ENCODE results near the gene KIF26B.

Gene KIF26B

GRCh38 chr1:245481261-245481660, 326.5 kb downstream of the KIF26B start:
- no peak for DNase-seq

- DNase-seq = no peak
These were observed 328.5 kb downstream of the KIF26B start for GRCh38 chr1:245483247-245483646.

GRCh38 chr1:245484176-245484575, 329.4 kb downstream of the KIF26B start:
- DNase-seq = no peak

GRCh38 chr1:245485996-245486395, 331.2 kb downstream of the KIF26B start:
- DNase-seq = no peak

- DNase-seq = no peak
These were observed 332.1 kb downstream of the KIF26B start for GRCh38 chr1:245486775-245487470.

GRCh38 chr1:245488346-245489129, 333.8 kb downstream of the KIF26B start:
- DNase-seq = no peak

GRCh38 chr1:245489838-245490237, 335.1 kb downstream of the KIF26B start:
- no peak for DNase-seq

- DNase-seq = no peak
These were observed 338.2 kb downstream of the KIF26B start for GRCh38 chr1:245493029-245493428.

GRCh38 chr1:245495681-245496080, 340.9 kb downstream of the KIF26B start:
- DNase-seq = no peak

GRCh38 chr1:245500546-245500945, 345.8 kb downstream of the KIF26B start:
- no peak for DNase-seq

- no peak for DNase-seq
These were observed 346.8 kb downstream of the KIF26B start for GRCh38 chr1:245501633-245502032.

GRCh38 chr1:245503548-245503947, 348.8 kb downstream of the KIF26B start:
- no peak for DNase-seq

GRCh38 chr1:245510144-245510543, 355.4 kb downstream of the KIF26B start:
- DNase-seq = no peak

- peak; percentile 33 for DNase-seq
These were observed 357.6 kb downstream of the KIF26B start for GRCh38 chr1:245512181-245512888.

- no peak for DNase-seq
These were observed 358.3 kb downstream of the KIF26B start for GRCh38 chr1:245512980-245513578.

GRCh38 chr1:245516284-245516759, 361.5 kb downstream of the KIF26B start:
- no peak for DNase-seq

- no peak for DNase-seq
These were observed 365.8 kb downstream of the KIF26B start for GRCh38 chr1:245520611-245521010.

- DNase-seq = no peak
These were observed 371.4 kb downstream of the KIF26B start for GRCh38 chr1:245526141-245526540.

GRCh38 chr1:245528258-245528635, 373.5 kb downstream of the KIF26B start:
- no peak for DNase-seq

GRCh38 chr1:245530937-245531336, 376.2 kb downstream of the KIF26B start:
- DNase-seq = no peak

GRCh38 chr1:245537992-245538391, 383.2 kb downstream of the KIF26B start:
- DNase-seq = no peak

GRCh38 chr1:245538671-245539070, 383.9 kb downstream of the KIF26B start:
- no peak for DNase-seq

- DNase-seq = no peak
These were observed 386.6 kb downstream of the KIF26B start for GRCh38 chr1:245541369-245541768.

Data from NCI-H2029 treated with DMSO at 0.1 percent for 48 hours (cell line).